WTC11 (cell line): ENCODE results near the gene SPATS2.

Experiments used
- CREB1 ChIP-seq: sonication (generic); formaldehyde crosslinking; IDR thresholded peaks from 2 replicates; pipeline ENCODE4 v1.8.0; 2023; ENCODE audit warnings: mild to moderate bottlenecking, missing genetic modification reagents
- CTCF ChIP-seq: fragments of 200-600 bp; IDR thresholded peaks from 2 replicates; pipeline ENCODE4 v1.8.0; 2022; ENCODE audit warnings: antibody characterized with exemption
- ETV6 ChIP-seq: sonication (generic); formaldehyde crosslinking; IDR thresholded peaks from 2 replicates; pipeline ENCODE4 v1.8.1; 2022; ENCODE audit warnings: mild to moderate bottlenecking, missing genetic modification reagents
- JUN ChIP-seq: sonication (generic); formaldehyde crosslinking; IDR thresholded peaks from 2 replicates; pipeline ENCODE4 v1.8.0; 2023; ENCODE audit warnings: mild to moderate bottlenecking, missing genetic modification reagents
- SMAD3 ChIP-seq: sonication (generic); formaldehyde crosslinking; IDR thresholded peaks from 2 replicates; pipeline ENCODE4 v1.8.0; 2022; ENCODE audit warnings: missing genetic modification reagents, mild to moderate bottlenecking, borderline replicate concordance
- ZNF138 ChIP-seq: sonication (generic); formaldehyde crosslinking; conservative IDR thresholded peaks from 2 replicates; pipeline ENCODE4 v1.8.1; 2022; ENCODE audit warnings: mild to moderate bottlenecking, moderate library complexity, missing genetic modification reagents
- ZNF423 ChIP-seq: fragments of 250-450 bp; sonication (Bioruptor Pico); IDR thresholded peaks from 2 replicates; pipeline ENCODE4 v2.1.2; 2022; ENCODE audit warnings: mild to moderate bottlenecking, moderate library complexity
- TF ChIP-seq, protein P1 (sequence below): sonication (generic); formaldehyde crosslinking; IDR thresholded peaks from 2 replicates; pipeline ENCODE4 v1.8.0; 2023; ENCODE audit warnings: missing genetic modification reagents
- TF ChIP-seq, protein P2 (sequence below): sonication (generic); formaldehyde crosslinking; IDR thresholded peaks from 2 replicates; pipeline ENCODE4 v1.8.1; 2023; ENCODE audit warnings: mild to moderate bottlenecking, missing genetic modification reagents, moderate library complexity

DNA sequence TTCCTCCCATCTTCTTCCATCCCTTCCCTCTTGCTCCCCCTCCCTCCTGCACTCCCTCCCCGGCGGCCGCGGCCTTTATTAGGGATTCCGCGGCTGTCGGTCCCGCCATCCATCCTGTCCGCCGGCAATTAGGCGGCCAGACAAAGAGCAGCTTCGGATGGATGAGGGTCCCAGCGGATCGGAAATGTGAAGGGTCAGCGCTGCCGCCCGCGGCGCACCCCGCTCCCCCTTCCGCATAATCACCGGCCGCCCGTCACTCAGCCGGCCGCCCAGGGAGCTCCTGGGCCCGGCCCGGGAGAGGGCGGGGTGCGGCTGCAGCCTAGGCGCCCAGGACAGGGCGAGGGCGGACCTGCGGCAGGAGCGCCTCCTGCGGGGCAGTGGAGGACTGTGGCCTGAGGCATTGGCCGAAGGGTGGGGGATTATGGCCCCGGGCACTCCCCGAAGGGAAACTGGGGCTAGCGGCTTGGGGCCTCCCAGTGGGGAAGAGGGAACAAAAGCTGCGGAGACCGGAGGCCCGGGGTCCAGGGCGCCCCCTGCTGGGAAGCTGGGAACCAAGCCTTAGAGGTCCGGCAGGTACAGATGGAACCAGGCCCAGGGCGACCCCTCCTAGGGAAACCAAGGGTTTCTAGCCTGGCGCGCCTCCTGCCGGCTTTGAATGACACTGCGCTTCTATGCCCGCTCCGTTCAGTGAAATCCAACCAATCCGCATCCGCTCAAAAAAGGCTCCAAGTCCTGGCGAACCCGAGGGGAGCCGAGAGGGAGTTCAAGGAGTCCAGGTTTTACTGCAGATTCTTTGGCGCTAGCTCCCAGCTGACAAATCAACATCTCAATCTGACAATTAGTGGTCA lies 25.0 kb upstream of the SPATS2 start:
- TF ChIP-seq JUN (CRISPR knock-in tag) (no peak), CREB1 (CRISPR knock-in tag) (no peak), CTCF (peak; percentile 92), ETV6 (CRISPR knock-in tag) (no peak), ZNF138 (no peak), ZNF423 (CRISPR knock-in tag) (peak; percentile 58), SMAD3 (CRISPR knock-in tag) (no peak)
- TF ChIP-seq, protein P1, sequence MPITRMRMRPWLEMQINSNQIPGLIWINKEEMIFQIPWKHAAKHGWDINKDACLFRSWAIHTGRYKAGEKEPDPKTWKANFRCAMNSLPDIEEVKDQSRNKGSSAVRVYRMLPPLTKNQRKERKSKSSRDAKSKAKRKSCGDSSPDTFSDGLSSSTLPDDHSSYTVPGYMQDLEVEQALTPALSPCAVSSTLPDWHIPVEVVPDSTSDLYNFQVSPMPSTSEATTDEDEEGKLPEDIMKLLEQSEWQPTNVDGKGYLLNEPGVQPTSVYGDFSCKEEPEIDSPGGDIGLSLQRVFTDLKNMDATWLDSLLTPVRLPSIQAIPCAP = no peak
- TF ChIP-seq, protein P2, sequence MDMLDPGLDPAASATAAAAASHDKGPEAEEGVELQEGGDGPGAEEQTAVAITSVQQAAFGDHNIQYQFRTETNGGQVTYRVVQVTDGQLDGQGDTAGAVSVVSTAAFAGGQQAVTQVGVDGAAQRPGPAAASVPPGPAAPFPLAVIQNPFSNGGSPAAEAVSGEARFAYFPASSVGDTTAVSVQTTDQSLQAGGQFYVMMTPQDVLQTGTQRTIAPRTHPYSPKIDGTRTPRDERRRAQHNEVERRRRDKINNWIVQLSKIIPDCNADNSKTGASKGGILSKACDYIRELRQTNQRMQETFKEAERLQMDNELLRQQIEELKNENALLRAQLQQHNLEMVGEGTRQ = no peak
